BLaER1 treated with 17β-estradiol and CSF1 and Interleukin-3, amounts not matched to agents 10 nM and 100 nM (cell line): Measurements from ENCODE around the gene SPATS2.

Experiments
- H3K27ac ChIP-seq, 11 experiments: shearing (Covaris generic); formaldehyde crosslinking; 2 replicates each; pipeline ENCODE4 v1.8.1; 2022
- H3K27me3 ChIP-seq, 11 experiments: shearing (Covaris generic); formaldehyde crosslinking; 2 replicates each; pipeline ENCODE4 v1.8.1; 2022
- H3K36me3 ChIP-seq, 11 experiments: shearing (Covaris generic); formaldehyde crosslinking; 2 replicates each; pipeline ENCODE4 v1.8.1; 2022
- H3K4me1 ChIP-seq, 10 experiments: shearing (Covaris generic); formaldehyde crosslinking; 2 replicates each; pipeline ENCODE4 v1.8.1; 2022
- H3K4me2 ChIP-seq, 11 experiments: shearing (Covaris generic); formaldehyde crosslinking; 2 replicates each; pipeline ENCODE4 v1.8.1; 2022
- H3K4me3 ChIP-seq, 10 experiments: shearing (Covaris generic); formaldehyde crosslinking; 2 replicates each; pipeline ENCODE4 v1.8.1; 2022
- H3K9ac ChIP-seq, 11 experiments: shearing (Covaris generic); formaldehyde crosslinking; 2 replicates each; pipeline ENCODE4 v1.8.1; 2022
- H3K9me3 ChIP-seq, 11 experiments: shearing (Covaris generic); formaldehyde crosslinking; replicated peaks in 1 of 11; 2 replicates each; pipeline ENCODE4 v1.8.1; 2022
- H4K20me1 ChIP-seq, 11 experiments: shearing (Covaris generic); formaldehyde crosslinking; 2 replicates each; pipeline ENCODE4 v1.8.1; 2022
- Cebpa-rat ChIP-seq, 11 experiments: shearing (Covaris generic); IDR thresholded peaks; 2 replicates each; pipeline ENCODE4 v1.8.1; 2022

The SPATS2 gene

DNA sequence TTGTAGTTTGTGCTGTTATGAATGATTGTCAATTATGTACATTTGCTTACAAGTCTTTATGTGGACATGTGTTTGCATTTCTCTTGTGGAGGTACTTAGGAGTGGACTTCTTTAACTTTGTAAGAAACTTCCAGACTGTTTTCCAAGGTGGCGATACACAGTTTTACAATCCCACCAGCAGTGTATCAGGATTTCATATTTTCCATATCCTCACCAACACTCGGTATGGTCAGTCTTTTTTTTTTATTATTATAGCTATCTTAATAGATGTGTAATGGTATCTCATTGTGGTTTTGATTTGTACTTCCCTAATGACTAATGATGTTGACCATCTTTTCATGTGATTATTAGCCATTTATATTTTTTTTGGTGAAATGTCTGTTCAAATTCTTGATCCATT is 97.9 kb downstream of the SPATS2 start:
- TF ChIP-seq Cebpa-rat (IDR thresholded peaks at IDR 0.05): no peak

DNA sequence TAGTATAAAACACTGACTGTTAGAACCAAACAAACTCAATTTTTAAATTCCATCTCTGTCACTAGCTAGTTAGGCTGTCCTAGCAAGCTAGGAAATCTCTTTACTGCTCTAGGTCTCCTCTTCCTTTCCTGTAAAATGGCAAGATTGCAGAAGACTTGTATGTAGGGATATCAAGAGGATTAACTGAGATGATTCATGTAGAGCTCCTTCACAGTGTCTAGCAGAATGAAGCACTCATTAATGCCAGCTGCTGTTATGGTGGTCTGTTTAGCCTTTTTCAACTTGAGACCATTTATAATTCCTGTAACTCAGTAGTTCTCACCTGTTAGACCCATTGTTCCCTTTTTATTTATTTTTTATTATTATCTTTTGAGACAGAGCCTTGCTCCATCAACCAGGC is 103.7 kb downstream of the SPATS2 start:
- Histone ChIP-seq H3K4me1 (peaks cover 0 to 15% (median 0%) of the 10 kb centered on the region in 10 experiments; a peak in 4 of 20 replicates), H3K9ac (no peak overlapping the region), H4K20me1 (peaks cover 0 to 13% (median 0%) of the 10 kb centered on the region in 11 experiments; a peak in 5 of 22 replicates), H3K4me3 (no peak overlapping the region), H3K4me2 (no peak overlapping the region), H3K27ac (no peak overlapping the region), H3K27me3 (no peaks in the 10 kb centered on the region), H3K36me3 (peaks cover 1 to 35% (median 15%) of the 10 kb centered on the region in 11 experiments; a peak in 18 of 22 replicates), H3K9me3 (peaks cover 0 to under 1% (median 0%) of the 10 kb centered on the region in 11 experiments; a peak in 1 of 22 replicates)
- no peak for TF ChIP-seq Cebpa-rat (IDR thresholded peaks at IDR 0.05)

More for the DNA sequence above, 97.9 kb downstream of the SPATS2 start:
- no peak overlapping the region for H3K27ac ChIP-seq
- no peaks in the 10 kb centered on the region for H3K27me3 ChIP-seq
- no peak overlapping the region for H3K9ac ChIP-seq
- no peaks in the 10 kb centered on the region for H4K20me1 ChIP-seq
- H3K4me3 ChIP-seq: no peak overlapping the region
- peaks cover 22 to 73% (median 44%) of the 10 kb centered on the region in 11 experiments for H3K36me3 ChIP-seq
- peaks cover 14 to 29% (median 22%) of the 10 kb centered on the region in 11 experiments; a peak in 20 of 22 replicates for H3K9me3 ChIP-seq
- peaks cover 0 to 4% (median 0%) of the 10 kb centered on the region in 10 experiments; a peak in 2 of 20 replicates for H3K4me1 ChIP-seq
- H3K4me2 ChIP-seq: no peak overlapping the region

DNA sequence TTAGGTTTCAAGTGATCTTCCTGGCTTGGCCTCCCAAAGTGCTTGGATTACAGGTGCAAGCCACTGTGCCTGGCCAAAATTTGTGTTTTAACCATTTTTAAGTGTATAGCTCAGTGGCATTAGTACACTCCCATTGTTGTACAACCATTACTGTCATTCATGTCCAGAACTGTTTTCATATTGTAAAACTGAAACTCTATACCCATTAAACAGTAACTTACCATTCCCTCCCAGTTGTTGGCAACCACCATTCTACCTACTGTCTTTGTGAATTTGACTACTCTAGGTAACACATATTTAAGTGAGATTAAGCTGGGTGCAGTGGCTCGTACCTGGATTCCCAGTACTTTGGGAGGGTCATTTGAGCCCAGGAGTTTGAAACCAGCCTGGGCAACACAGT is 104.3 kb downstream of the SPATS2 start:
- H4K20me1 ChIP-seq: peaks cover 0 to 15% (median 0%) of the 10 kb centered on the region in 11 experiments; a peak in 6 of 22 replicates
- H3K4me1 ChIP-seq: peaks cover 0 to 15% (median 0%) of the 10 kb centered on the region in 10 experiments; a peak in 4 of 20 replicates
- H3K4me2 ChIP-seq: no peak overlapping the region
- no peak for TF ChIP-seq Cebpa-rat (IDR thresholded peaks at IDR 0.05)
- no peak overlapping the region for H3K4me3 ChIP-seq
- H3K9ac ChIP-seq: no peak overlapping the region
- H3K27ac ChIP-seq: no peak overlapping the region
- H3K9me3 ChIP-seq: peaks cover 0 to 4% (median 0%) of the 10 kb centered on the region in 11 experiments; a peak in 1 of 22 replicates
- no peaks in the 10 kb centered on the region for H3K27me3 ChIP-seq
- peaks cover 4 to 36% (median 21%) of the 10 kb centered on the region in 11 experiments; a peak in 18 of 22 replicates for H3K36me3 ChIP-seq

DNA sequence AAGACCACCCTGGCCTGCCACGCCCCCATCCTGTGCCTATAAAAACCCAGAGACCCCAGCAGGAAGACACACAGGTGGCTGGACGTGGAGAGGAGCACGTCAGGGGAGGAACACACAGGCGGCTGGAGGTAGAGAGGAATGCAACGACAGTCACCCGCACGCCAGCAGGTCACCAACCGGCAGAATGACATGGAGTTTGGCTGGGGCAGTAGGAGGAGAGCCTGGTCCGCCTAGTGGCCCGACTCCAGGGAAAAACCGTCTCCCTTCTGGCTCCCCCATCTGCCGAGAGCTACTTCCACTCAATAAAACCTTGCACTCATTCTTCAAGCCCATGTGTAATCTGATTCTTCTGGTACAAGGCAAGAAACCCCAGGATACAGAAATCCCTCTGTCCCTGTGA is 108.8 kb downstream of the SPATS2 start:
- Histone ChIP-seq H4K20me1 (peaks cover 0 to 46% (median 18%) of the 10 kb centered on the region in 11 experiments; a peak in 17 of 22 replicates), H3K4me1 (peaks cover 0 to 1% (median 0%) of the 10 kb centered on the region in 10 experiments; a peak in 1 of 20 replicates), H3K9ac (no peak overlapping the region), H3K36me3 (peaks cover 4 to 33% (median 18%) of the 10 kb centered on the region in 11 experiments; a peak in 17 of 22 replicates), H3K9me3 (peaks cover 0 to 4% (median 0%) of the 10 kb centered on the region in 11 experiments; a peak in 1 of 22 replicates), H3K27me3 (no peaks in the 10 kb centered on the region), H3K4me3 (no peak overlapping the region), H3K4me2 (no peak overlapping the region), H3K27ac (no peak overlapping the region)
- TF ChIP-seq Cebpa-rat (IDR thresholded peaks at IDR 0.05): no peak

DNA sequence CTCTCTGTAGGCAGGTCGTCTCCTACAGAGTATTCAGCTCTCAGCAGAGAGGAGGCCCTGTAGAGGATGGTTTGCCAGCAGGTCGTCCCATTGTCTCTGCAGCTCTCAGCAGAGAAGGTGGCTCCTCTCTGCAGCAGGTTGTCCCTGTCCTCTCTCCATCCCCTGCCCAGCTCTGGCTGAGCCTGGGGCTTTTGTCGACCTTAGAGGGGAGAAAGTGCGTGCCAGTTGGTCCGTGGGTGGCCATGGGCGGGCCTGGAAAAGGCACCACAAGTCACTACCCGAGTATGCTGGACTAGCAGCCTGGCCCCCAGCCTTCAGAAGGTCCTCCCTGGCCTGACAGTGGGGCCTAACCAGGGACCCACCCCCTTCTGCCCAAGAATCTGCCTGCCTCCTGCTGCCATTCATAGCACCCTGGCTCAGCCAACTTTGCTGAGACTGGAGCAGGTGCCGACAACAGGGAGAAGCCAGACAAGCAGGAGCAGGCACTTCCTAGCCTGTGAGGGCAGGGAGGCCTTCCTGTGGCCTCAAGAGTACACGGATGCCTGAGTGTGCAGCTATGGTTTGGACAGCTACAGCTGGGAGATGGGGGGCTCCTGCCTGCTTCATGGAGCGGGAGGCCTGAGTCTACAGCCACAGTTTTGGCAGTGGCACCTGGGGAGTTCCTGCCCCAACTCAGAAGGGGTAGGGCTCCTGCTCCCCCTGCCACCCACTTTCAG is 111.8 kb downstream of the SPATS2 start:
- Histone ChIP-seq H3K4me1 (peaks cover 0 to 4% (median 0%) of the 10 kb centered on the region in 10 experiments; a peak in 2 of 20 replicates), H3K4me3 (no peak overlapping the region), H4K20me1 (peaks cover 0 to 62% (median 18%) of the 10 kb centered on the region in 11 experiments; a peak in 17 of 22 replicates), H3K36me3 (peaks cover 9 to 39% (median 21%) of the 10 kb centered on the region in 11 experiments; a peak in 18 of 22 replicates), H3K4me2 (no peak overlapping the region), H3K9ac (no peak overlapping the region), H3K27ac (no peak overlapping the region), H3K27me3 (no peaks in the 10 kb centered on the region), H3K9me3 (peaks cover 0 to 4% (median 0%) of the 10 kb centered on the region in 11 experiments; a peak in 1 of 22 replicates)
- no peak for TF ChIP-seq Cebpa-rat (IDR thresholded peaks at IDR 0.05)

DNA sequence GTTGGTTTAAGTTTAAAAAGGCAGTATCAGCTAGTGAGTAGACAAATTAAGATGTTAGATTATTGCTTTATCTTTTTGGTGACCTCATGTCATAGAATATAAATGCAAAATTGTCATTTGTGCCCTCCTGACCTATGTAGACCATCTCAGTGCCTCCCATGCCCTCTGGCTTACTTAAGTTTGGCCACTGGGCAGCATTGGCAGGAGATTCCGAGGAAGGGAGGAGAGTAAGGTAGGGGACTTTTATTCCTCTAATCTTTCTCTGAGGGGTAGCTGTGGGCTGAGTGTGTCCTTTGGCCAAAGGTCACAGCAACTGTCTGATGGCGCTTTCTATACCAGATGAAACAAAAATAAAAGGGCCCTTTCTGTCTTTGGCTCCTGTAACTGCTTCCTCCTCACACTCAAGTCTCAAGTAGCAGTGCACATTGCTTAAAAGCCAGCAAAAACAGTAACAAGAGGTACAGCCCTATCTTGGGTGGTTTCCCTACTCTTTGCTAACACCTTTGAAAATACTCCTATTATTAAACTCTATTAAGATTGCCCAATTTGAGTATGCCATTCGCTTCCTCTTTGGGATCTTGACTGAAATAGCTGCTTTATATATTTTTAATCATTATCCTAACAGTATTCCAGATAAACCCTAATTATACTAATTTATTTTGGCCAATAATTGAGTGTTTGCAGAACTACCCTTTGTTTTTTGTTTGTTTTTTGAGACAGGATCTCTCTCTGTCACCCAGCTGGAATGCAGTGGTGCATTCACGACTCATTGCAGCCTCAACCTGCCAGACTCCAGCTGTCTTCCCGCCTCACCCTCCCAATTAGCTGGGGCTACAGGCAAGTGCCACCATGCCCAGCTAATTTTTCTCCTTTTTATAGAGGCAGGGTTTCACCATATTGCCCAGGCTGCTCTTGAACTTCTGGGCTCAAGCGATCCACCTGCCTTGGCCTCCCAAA is 115.1 kb downstream of the SPATS2 start:
- H3K4me2 ChIP-seq: no peak overlapping the region
- no peak overlapping the region for H3K9ac ChIP-seq

DNA sequence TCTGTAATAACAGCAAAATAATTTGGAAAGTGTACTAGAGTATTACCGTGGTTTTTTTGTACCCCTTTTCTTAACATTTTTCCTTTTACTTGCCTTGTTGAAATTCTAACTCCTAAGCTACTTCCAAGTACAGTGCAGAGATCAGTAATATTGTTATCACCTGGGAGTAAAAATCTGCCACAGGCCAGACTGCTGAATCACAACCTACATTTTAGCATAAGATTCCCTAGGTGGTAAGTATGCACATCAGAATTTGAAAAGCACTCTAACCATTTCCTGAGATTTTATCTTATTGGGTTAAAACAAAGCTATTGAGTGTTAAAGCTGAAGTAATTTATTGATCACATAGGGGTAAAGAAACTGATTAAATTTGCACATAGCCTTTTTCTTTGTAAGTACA is 116.4 kb downstream of the SPATS2 start:
- no peak for TF ChIP-seq Cebpa-rat (IDR thresholded peaks at IDR 0.05)
- Histone ChIP-seq H3K4me1 (peaks cover 8 to 20% (median 12%) of the 10 kb centered on the region in 10 experiments), H4K20me1 (peaks cover 0 to 40% (median 17%) of the 10 kb centered on the region in 11 experiments; a peak in 16 of 22 replicates), H3K27me3 (no peaks in the 10 kb centered on the region), H3K4me2 (no peak overlapping the region), H3K27ac (no peak overlapping the region), H3K4me3 (no peak overlapping the region), H3K36me3 (peaks cover 25 to 47% (median 35%) of the 10 kb centered on the region in 11 experiments), H3K9me3 (no peaks in the 10 kb centered on the region), H3K9ac (no peak overlapping the region)

More for the DNA sequence above, 115.1 kb downstream of the SPATS2 start:
- no peaks in the 10 kb centered on the region for H3K9me3 ChIP-seq
- no peaks in the 10 kb centered on the region for H3K27me3 ChIP-seq
- no peak for TF ChIP-seq Cebpa-rat (IDR thresholded peaks at IDR 0.05)
- peaks cover 4 to 11% (median 5%) of the 10 kb centered on the region in 10 experiments for H3K4me1 ChIP-seq
- peaks cover 0 to 43% (median 18%) of the 10 kb centered on the region in 11 experiments; a peak in 16 of 22 replicates for H4K20me1 ChIP-seq
- no peak overlapping the region for H3K4me3 ChIP-seq
- H3K27ac ChIP-seq: no peak overlapping the region
- H3K36me3 ChIP-seq: peaks cover 25 to 39% (median 29%) of the 10 kb centered on the region in 11 experiments

DNA sequence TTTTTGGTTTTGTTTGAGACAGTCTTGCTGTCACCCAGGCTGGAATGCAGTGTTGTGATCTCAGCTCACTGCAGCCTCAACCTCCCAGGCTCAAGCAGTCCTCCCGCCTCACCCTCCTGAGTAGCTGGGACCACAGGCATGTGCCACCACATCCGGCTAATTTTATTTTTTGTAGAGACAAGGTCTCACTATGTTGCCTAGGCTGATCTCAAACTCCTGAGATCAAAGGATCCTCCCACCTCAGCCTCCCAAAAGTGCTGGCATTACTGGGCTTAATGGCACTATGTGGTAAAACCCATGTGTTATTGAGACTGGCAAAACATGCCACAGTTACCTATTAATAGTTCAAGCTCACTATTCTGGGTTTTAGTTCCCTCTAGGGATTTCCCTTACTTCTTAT is 120.3 kb downstream of the SPATS2 start:
- TF ChIP-seq Cebpa-rat (IDR thresholded peaks at IDR 0.05): no peak
- Histone ChIP-seq H3K36me3 (peaks cover 49 to 81% (median 67%) of the 10 kb centered on the region in 11 experiments), H3K27ac (no peak overlapping the region), H3K4me2 (peak overlapping the region in 10 of 11 experiments; percentile 23 to 65 (median 54); a peak in 19 of 22 replicates), H3K4me1 (peaks cover 8 to 20% (median 11%) of the 10 kb centered on the region in 10 experiments), H3K4me3 (no peak overlapping the region), H3K9ac (no peak overlapping the region), H3K27me3 (no peaks in the 10 kb centered on the region), H3K9me3 (no peaks in the 10 kb centered on the region), H4K20me1 (peaks cover 0 to 12% (median 4%) of the 10 kb centered on the region in 11 experiments; a peak in 7 of 22 replicates)
